GM18507 (cell line): ENCODE measurements around the gene SPATA33.
A peak's percentile ranks its signal among the peaks of the same experiment; 100 is the strongest.
"Not testable (repeated sequence)": the region's sequence is repeated elsewhere in the genome, so short reads cannot be mapped to it uniquely, and the experiment has no call there.

Experiments
- DNase-seq: peaks from one replicate; pipeline ENCODE4 v3.0.0; 2011; ENCODE audit warnings: low read depth; ENCODE audit not compliant: insufficient read length; ENCODE audit errors: extremely low spot score
- FAIRE-seq: peaks from 2 replicates; lab custom pipeline; 2011; peaks lifted over from hg19 to GRCh38; lab: Jason Lieb, UNC

The SPATA33 gene

GRCh38 chr16:89689621-89690020 is 32.0 kb downstream of the SPATA33 start:
- FAIRE-seq, result not testable (repeated sequence)

GRCh38 chr16:89690392-89690901 is 32.8 kb downstream of the SPATA33 start:
- DNase-seq, result no peak
- no peak for FAIRE-seq

More at GRCh38 chr16:89689621-89690020, 32.0 kb downstream of the SPATA33 start:
- DNase-seq, result not testable (repeated sequence)

DNA sequence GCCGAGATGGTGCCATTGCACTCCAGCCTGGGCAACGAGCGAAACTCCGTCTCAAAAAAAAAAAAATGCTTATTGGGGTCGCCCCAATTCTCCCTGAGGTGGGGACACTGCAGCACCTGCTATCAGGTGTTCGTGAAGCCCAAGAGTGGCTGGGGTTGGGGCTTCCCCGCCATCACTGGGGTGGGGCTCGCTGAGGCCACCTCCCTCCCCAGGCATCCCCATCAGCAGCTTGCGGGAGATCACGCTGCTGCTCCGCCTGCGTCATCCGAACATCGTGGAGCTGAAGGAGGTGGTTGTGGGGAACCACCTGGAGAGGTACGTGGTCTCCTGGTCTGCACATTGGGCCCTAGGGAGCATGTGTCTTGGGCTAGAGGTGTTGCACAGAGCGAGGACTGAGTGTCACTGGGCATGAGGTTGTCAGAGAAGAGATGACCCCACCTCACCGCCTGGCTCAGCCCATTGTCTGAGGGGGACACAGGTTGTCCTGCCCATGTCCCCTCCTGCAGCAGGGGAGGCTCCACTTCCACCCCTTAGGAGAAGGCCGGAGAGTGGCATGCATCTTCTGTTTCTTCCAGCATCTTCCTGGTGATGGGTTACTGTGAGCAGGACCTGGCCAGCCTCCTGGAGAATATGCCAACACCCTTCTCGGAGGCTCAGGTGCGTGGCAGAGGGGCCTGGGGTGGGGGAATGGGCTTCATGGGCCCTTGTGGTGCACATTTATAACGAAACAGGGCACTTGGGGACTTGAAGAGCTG is 33.8 kb downstream of the SPATA33 start:
- DNase-seq, result no peak
- no peak for FAIRE-seq

DNA sequence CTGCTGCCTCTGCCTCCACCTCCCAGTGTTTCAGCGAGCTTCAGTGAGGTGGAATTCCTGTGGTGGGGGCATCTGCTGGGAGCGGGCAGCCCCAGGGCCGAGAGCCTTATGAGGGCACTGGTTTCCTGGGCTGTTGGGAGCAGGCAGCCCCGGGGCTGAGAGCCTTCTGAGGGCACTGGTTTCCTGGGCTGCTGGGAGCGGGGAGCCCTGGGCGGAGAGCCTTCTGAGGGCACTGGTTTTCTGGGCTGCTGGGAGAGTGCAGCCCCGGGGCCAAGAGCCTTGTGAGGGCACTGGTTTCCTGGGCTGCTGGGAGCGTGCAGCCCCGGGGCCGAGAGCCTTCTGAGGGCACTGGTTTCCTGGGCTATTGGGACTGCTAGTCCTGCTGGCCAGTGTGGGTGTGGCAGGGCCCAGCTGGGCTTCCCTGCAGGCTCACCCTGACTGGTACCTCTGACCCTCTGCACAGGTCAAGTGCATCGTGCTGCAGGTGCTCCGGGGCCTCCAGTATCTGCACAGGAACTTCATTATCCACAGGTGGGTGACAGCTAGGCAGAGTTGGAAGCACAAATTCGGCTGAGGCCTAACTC is 34.4 kb downstream of the SPATA33 start:
- FAIRE-seq (no peak), DNase-seq (no peak)

DNA sequence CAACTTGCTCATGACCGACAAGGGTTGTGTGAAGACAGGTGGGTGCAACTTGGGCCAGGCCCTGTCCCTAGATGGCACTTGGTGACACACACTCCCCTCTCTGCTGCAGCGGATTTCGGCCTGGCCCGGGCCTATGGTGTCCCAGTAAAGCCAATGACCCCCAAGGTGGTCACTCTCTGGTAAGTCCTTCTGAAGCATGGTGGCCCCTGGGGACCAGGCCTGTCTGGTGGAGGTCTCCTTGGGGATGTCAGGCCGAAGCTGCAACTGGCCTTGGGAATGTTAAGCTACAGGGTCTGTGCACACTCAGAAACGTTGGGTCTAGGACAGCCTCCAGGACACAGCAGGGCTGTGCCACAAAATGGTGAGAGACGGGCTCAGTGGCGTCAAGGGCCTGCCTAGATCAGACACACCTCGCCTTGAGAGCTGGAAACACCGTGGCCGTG is 35.7 kb downstream of the SPATA33 start:
- FAIRE-seq (no peak), DNase-seq (no peak)

DNA sequence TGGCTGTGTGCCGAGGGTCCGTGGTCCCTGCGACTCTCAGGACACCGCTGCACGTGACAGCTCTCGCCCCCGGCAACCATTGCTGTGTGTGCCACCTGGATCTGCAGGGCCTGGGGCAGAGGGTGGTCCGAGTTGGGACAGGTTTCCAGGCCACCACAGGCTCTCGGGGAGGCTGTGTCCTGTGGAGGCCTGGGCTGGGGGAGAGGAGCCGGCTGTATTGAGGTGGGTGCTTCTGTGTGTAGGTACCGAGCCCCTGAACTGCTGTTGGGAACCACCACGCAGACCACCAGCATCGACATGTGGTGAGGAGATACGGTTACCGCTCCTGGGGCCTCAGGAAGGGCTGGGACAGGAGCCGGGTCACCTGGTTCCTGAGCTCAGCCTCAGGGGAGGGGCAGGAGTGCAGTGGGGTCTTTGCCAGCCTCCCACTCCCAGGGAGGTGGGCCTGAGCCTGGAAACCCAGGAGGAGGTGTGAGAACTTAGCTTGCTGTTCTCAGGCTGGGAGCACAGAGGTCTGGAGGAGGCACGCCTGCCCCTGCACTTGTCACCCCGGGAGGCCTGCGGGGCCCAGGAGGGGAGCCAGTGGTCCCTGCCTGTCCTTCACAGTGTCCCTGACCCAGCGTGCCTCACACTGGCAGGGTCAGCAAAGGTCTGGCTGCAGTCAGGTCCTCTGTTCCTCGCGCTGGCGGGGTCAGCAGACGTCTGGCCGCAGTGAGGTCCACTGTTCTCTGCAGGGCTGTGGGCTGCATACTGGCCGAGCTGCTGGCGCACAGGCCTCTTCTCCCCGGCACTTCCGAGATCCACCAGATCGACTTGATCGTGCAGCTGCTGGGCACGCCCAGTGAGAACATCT is 36.5 kb downstream of the SPATA33 start:
- DNase-seq (no peak), FAIRE-seq (no peak)

- DNase-seq, FAIRE-seq: not testable (repeated sequence)
Measured at GRCh38 chr16:89694784-89695085, 37.1 kb downstream of the SPATA33 start.

GRCh38 chr16:89695086-89695874 is 37.6 kb downstream of the SPATA33 start:
- FAIRE-seq, result no peak

DNA sequence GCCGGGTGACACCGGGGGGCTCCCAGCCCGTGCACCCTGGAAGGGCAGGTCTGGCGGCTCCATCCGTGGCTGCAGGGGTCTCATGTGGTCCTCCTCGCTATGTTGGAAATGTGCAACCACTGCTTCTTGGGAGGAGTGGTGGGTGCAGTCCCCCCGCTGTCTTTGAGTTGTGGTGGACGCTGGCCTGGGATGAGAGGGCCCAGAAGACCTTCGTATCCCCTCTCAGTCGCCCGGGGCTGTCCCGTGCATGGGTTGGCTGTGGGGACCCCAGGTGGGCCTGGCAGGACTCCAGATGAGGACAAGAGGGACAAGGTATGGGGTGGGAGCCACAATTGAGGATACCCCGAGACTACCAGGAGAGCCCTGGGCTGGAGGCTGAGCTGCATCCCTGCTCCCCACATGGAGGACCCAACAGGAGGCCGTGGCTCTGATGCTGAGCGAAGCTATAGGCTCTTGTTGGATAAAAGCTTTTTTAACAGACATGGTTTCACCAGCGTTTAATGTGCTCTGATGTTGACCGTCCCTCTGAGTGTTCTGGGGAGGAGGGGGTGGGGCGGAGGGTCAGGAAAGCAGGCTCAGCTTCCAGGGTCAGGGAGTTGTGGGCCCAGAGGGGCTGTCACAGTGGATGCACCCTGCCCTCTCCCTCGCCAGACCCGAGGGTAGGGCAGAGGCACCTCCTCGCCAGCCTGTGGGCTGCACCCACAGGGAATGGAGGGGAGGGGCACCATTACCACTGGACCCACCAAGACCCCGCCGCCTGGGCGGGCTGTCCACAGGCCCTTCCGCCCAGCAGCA is 38.4 kb downstream of the SPATA33 start:
- FAIRE-seq (no peak), DNase-seq (no peak)

More at GRCh38 chr16:89695086-89695874, 37.6 kb downstream of the SPATA33 start:
- DNase-seq, result no peak

DNA sequence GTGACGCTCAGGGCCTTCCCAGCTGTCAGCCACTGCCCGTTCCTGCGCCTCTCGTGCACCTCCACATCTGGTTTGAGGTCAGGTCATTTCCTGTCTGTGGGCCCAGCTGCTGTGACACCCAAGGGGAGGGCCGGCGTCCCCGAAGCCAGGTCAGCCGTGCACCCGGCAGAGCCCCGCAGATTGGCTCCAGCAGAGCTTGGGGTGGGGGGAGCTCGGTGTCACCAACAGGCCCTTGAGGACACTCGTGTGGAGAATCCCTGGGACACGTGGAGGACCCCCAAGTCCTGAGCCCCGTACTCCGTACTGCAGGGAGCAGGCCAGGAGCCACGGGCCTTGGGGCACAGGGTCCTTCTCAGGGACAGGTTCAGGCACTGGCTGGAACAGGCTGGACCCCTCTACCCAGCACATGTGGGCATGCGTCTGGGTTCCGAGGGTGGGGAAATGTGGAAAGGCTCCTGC is 39.1 kb downstream of the SPATA33 start:
- peak; percentile 53 for FAIRE-seq
- DNase-seq, result no peak

- FAIRE-seq (no peak), DNase-seq (no peak)
Measured at GRCh38 chr16:89697161-89697615, 39.6 kb downstream of the SPATA33 start.

- FAIRE-seq, result no peak
- no peak for DNase-seq
Measured at GRCh38 chr16:89697616-89698331, 40.1 kb downstream of the SPATA33 start.

- not testable (repeated sequence) for DNase-seq, FAIRE-seq
Measured at GRCh38 chr16:89698717-89699116, 41.1 kb downstream of the SPATA33 start.

DNA sequence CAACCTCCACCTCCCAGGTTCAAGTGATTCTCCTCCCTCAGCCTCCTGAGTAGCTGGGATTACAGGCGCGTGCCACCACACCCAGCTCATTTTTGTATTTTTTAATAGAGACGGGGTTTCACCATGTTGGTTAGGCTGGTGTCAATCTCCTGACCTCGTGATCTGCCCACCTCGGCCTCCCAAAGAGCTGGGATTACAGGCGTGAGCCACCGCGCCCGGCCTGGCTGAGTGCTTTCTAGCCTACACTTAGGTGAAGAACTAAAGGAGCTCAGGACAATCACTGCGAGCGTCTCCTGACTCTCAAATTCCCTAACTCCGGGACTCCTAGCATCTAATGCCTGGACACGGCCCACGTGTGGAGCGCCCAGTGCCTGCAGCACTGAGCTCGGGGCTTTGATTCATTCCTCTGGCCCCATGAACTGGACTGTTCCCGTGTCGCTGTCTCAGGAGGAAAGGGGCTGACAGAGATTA is 42.0 kb downstream of the SPATA33 start:
- not testable (repeated sequence) for FAIRE-seq, DNase-seq

DNA sequence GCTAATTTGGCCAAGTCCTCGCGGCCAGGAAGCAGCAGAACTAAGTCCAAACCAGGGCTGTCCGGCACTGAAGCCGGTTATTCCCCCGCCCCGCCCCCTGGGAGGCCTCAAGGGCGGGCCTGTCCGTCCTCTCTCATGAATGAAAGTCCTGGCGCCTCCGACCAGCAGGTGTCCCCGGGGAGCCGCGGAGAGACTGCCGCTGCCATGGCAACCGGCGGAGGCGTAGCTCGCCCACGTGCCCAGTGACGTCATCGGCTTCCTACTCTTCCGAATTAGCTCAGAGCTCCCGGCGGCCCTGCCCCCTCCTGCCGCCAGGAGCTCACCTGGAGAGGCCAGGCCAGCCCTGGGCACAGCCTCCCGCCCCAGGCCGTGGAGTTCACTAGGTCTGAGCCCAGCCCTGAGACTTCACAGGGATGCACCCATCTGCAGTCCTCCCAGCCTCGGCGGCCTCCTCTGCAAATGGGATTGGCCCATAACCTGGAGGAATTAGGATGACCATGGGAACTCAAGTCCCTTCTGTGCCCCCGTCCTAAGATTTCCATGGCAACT is 42.5 kb downstream of the SPATA33 start:
- FAIRE-seq, result peak; percentile 96
- peak; percentile 94 for DNase-seq

GRCh38 chr16:89700649-89701424 is 43.2 kb downstream of the SPATA33 start:
- FAIRE-seq (no peak), DNase-seq (no peak)
